K562 (cell line): ENCODE data around the gene UQCRC2. TPM values are rescaled to one million over a fixed set of nuclear protein-coding genes. Genes with fewer than 3 reads are reported as not detected.

Experiments
- ATAC-seq: fragments of 200-7000 bp; cut with Tn5 transposase; 3 replicates; pipeline ENCODE4 v1.9.1; 2020; ENCODE audit warnings: moderate library complexity
- BruUV-seq: library from RNA; stranded (reverse); fragments of 400-500 nt; replicated peaks from 2 replicates; lab custom pipeline; 2021; lab: Mats Ljungman, UMichigan
- CTCF ChIA-PET: fragments of 300-600 bp; formaldehyde crosslinking; extraction: SDS; loops from one replicate; lab custom pipeline; 2021; ENCODE audit warnings: low intra/inter-chr PET ratio; lab: Yijun Ruan, JAX
- POLR2A ChIA-PET: fragments of 300-600, 350-650 bp; sonication (Branson Sonifier 250); formaldehyde crosslinking; extraction: SDS; loops from one replicate; lab custom pipeline; 2021; ENCODE audit warnings: antibody characterized with exemption, inconsistent platforms; lab: Yijun Ruan, JAX
- DNase-seq, 4 experiments: peaks; one replicate each; pipeline versions ENCODE4 v3.0.0 to v3.0.0-alpha.2; 2011 to 2018; ENCODE audit warnings: low spot score in 3 of 4, mixed read lengths in 3 of 4; ENCODE audit errors: extremely low read depth in 1 of 4
- FAIRE-seq: peaks from 2 replicates; lab custom pipeline; 2011; peaks lifted over from hg19 to GRCh38; lab: Jason Lieb, UNC
- H2AFZ ChIP-seq: 2 replicates; pipeline ENCODE4 v1.6.0; 2011; ENCODE audit warnings: low read depth, low read length, control low read depth, inconsistent platforms
- H3K27ac ChIP-seq: fragments of 200-600 bp; 3 replicates; pipeline ENCODE4 v1.8.0; 2011; ENCODE audit warnings: low read depth, mild to moderate bottlenecking, control low read depth, inconsistent platforms, low read length, moderate library complexity, mixed read lengths; ENCODE audit errors: extremely low read depth
- H3K27me3 ChIP-seq, 2 experiments: fragments of 300-600 bp in 1 of 2; 2 replicates in 1 of 2; 3 replicates in 1 of 2; pipeline versions ENCODE4 v1.6.0 to v1.8.0; 2011; ENCODE audit warnings: inconsistent platforms in 2 of 2, low read length in 2 of 2, mild to moderate bottlenecking in 1 of 2, mixed read lengths in 1 of 2, moderate library complexity in 1 of 2; ENCODE audit not compliant: control insufficient read depth in 2 of 2, insufficient read depth in 2 of 2
- H3K36me3 ChIP-seq: fragments of 300-600 bp; 3 replicates; pipeline ENCODE4 v1.8.0; 2011; ENCODE audit warnings: mild to moderate bottlenecking, low read length, inconsistent platforms; ENCODE audit not compliant: control insufficient read depth, insufficient read depth
- H3K4me1 ChIP-seq, 2 experiments: fragments of 200-600 bp in 1 of 2; replicated peaks in 1 of 2; 2 replicates in 1 of 2; 3 replicates in 1 of 2; pipeline versions ENCODE4 v1.5.1 to v1.8.0; 2011; ENCODE audit warnings: inconsistent platforms in 2 of 2, low read length in 2 of 2, mild to moderate bottlenecking in 1 of 2, mixed read lengths in 1 of 2, moderate library complexity in 1 of 2; ENCODE audit not compliant: control insufficient read depth in 2 of 2, insufficient read depth in 2 of 2
- H3K4me2 ChIP-seq: 2 replicates; pipeline ENCODE4 v1.6.1; 2011; ENCODE audit warnings: low read length, control low read depth, inconsistent platforms, mixed read lengths; ENCODE audit not compliant: insufficient read depth
- H3K4me3 ChIP-seq: fragments of 200-600 bp; sonication (generic), shearing (Covaris generic); 2 replicates; pipeline ENCODE4 v1.5.1; 2016; ENCODE audit warnings: control low read depth, inconsistent platforms
- H3K79me2 ChIP-seq: fragments of 200-600 bp; 3 replicates; pipeline ENCODE4 v1.8.0; 2011; ENCODE audit warnings: low read length, inconsistent platforms; ENCODE audit not compliant: control insufficient read depth, insufficient read depth
- H3K9ac ChIP-seq, 2 experiments: 2 replicates each; pipeline versions ENCODE4 v1.6.0 to v1.6.1; 2011; ENCODE audit warnings: low read depth in 2 of 2, low read length in 2 of 2, control low read depth in 1 of 2, inconsistent platforms in 1 of 2, mild to moderate bottlenecking in 1 of 2, mixed read lengths in 1 of 2; ENCODE audit not compliant: insufficient read depth in 1 of 2
- H3K9me1 ChIP-seq: one replicate; pipeline ENCODE4 v1.6.0; 2011; ENCODE audit warnings: inconsistent platforms, mild to moderate bottlenecking, low read length, moderate library complexity; ENCODE audit not compliant: control insufficient read depth, insufficient read depth
- H3K9me3 ChIP-seq: replicated peaks from 2 replicates; pipeline ENCODE4 v1.5.1; 2011; ENCODE audit warnings: low read depth, low read length, inconsistent platforms; ENCODE audit not compliant: control insufficient read depth, insufficient read depth
- H4K20me1 ChIP-seq: replicated peaks from 2 replicates; pipeline ENCODE4 v1.6.1; 2011; ENCODE audit warnings: low read length, inconsistent platforms, mixed read lengths; ENCODE audit not compliant: control insufficient read depth, insufficient read depth
- NR1H2 ChIP-seq: sonication (generic); formaldehyde crosslinking; IDR thresholded peaks from 2 replicates; pipeline ENCODE4 v1.4.0; 2020; ENCODE audit warnings: mild to moderate bottlenecking, missing genetic modification reagents
- ZNF316 ChIP-seq: fragments of 450-650 bp; IDR thresholded peaks from 2 replicates; pipeline ENCODE4 v1.6.1; 2016
- WGBS: fragments of 100-300 bp; shearing (Covaris generic); methylation state at CpG from one replicate; pipeline ENCODE4 v1.1.6; 2016; ENCODE audit warnings: low coverage, mixed read lengths; ENCODE audit not compliant: insufficient coverage; ENCODE audit errors: missing lambda C conversion rate; 5-methylcytosine and 5-hydroxymethylcytosine counted together
- in situ Hi-C: fragments of 300-500 bp; cut with MboI; formaldehyde crosslinking; loops from 4 replicates; pipeline ENCODE4 v1.15.0; 2018; ENCODE audit warnings: inconsistent platforms, mixed read lengths
- intact Hi-C: fragments of 100-400 bp; cut with micrococcal nuclease; formaldehyde crosslinking; loops from 2 replicates; pipeline ENCODE4 v1.14.2; 2022
- polyA plus RNA-seq, 8 experiments: library from polyadenylated mRNA; depleted of rRNA in 4 of 8; stranded (reverse) in 5 of 8; unstranded in 3 of 8; fragments of >200 nt; fragmentation: Nextera tagmentation in 2 of 8; fragmentation: Illumina TruSeq in 1 of 8; extraction: Ambion mirVana in 2 of 8; extraction: Trizol in 1 of 8; gene quantifications; 2 replicates each; pipeline versions ENCODE4 v1.2.1 to v1.2.3, GENCODE V29; 2011 to 2014; ENCODE audit warnings: inconsistent platforms in 1 of 8, missing spikeins in 1 of 8
- total RNA-seq, 7 experiments: library from RNA; depleted of rRNA in 6 of 7; stranded (reverse); fragments of >200 nt in 6 of 7; fragmentation: Illumina TruSeq in 2 of 7; extraction: Trizol in 2 of 7; gene quantifications; 2 replicates each; pipeline versions ENCODE4 v1.2.1 to v1.2.3, GENCODE V29; 2011 to 2021; ENCODE audit warnings: low replicate concordance in 1 of 7
- TF ChIP-seq, protein P1 (sequence below): fragments of 200-400 bp; formaldehyde crosslinking; IDR thresholded peaks from 2 replicates; pipeline ENCODE4 v1.6.1; 2017; ENCODE audit warnings: mild to moderate bottlenecking, low read depth, low read length, moderate library complexity

Gene UQCRC2
- total and polyA plus RNA-seq, 9 of the 15 experiments (the other 6 are each of a cell fraction or from before 2014, with no cell fraction given): 177 to 516 (median 319) TPM

DNA sequence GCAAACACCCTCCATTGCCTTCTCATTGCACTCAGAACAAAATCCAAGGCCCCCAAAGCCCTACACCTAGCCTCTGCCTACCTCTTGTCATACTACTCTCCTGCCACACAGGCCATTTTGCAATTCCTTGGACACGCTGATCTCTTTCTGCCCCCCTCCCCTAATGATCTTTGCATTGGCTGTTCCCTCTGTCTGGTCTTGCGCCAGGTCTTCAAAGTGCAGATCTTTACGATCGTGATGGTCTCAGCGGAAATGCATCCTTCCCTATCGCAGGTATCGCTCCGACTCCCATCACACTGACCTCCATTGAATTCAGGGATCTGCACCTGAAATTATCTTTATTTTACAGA lies 54.0 kb downstream of the UQCRC2 start:
- Histone ChIP-seq H4K20me1 (0 out of 2 replicates have a peak, but pooled peaks cover 6% of the 10 kb centered on the region), H3K79me2 (peaks cover 21% of the 10 kb centered on the region), H2AFZ (peak overlapping the region; percentile 95), H3K27me3 (peaks cover 0 to 4% of the 10 kb centered on the region in 2 experiments; a peak in 2 of 5 replicates), H3K4me2 (peak overlapping the region; percentile 84), H3K4me1 (peaks cover 8 to 18% of the 10 kb centered on the region in 2 experiments; a peak in 4 of 5 replicates), H3K4me3 (peak overlapping the region; percentile 91), H3K9me1 (no peaks in the 10 kb centered on the region), H3K27ac (no peak overlapping the region; the same call in 2 of the 3 replicates), H3K9ac (peak overlapping the region; percentile 75 to 91; a peak in 3 of 4 replicates), H3K9me3 (no peaks in the 10 kb centered on the region), H3K36me3 (no peaks in the 10 kb centered on the region)
- in situ Hi-C loops (no loop called here), intact Hi-C loops (no loop called here)
- POLR2A ChIA-PET: interaction anchor here (0.7 to 1.2 kb wide), 6 partner anchors 10 to 201 kb away, joined by 3 to 5 read pairs (median 4); no protein-coding TSS in a partner anchor
- CTCF ChIA-PET: interaction anchor here (1.2 kb wide), 1 partner anchor 71 kb away, joined by 3 read pairs; no protein-coding TSS in a partner anchor
- FAIRE-seq: no peak
- peak in 2 of 4 experiments; percentile 23 for DNase-seq
- BruUV-seq: TSS peak; percentile 77
- ATAC-seq: no peak
- 16% methylated on average over 7 of the region's 8 CpGs for WGBS
- TF ChIP-seq NR1H2: 0 out of 2 replicates have a peak, but pooled peaks have one; percentile 63
- no peak for TF ChIP-seq ZNF316
- TF ChIP-seq, protein P1, sequence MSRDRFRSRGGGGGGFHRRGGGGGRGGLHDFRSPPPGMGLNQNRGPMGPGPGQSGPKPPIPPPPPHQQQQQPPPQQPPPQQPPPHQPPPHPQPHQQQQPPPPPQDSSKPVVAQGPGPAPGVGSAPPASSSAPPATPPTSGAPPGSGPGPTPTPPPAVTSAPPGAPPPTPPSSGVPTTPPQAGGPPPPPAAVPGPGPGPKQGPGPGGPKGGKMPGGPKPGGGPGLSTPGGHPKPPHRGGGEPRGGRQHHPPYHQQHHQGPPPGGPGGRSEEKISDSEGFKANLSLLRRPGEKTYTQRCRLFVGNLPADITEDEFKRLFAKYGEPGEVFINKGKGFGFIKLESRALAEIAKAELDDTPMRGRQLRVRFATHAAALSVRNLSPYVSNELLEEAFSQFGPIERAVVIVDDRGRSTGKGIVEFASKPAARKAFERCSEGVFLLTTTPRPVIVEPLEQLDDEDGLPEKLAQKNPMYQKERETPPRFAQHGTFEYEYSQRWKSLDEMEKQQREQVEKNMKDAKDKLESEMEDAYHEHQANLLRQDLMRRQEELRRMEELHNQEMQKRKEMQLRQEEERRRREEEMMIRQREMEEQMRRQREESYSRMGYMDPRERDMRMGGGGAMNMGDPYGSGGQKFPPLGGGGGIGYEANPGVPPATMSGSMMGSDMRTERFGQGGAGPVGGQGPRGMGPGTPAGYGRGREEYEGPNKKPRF: no peak
